Transverse colon (tissue), 4 donors: ENCODE measurements around the gene HS2ST1.

Experiments used
- POLR2A ChIP-seq: fragments of 450-650 bp; IDR thresholded peaks from one replicate; pipeline ENCODE4 v1.6.1; 2016; ENCODE audit warnings: antibody characterized with exemption, mild to moderate bottlenecking, moderate library complexity
- POLR2AphosphoS5 ChIP-seq, 3 donors: sonication (generic); formaldehyde crosslinking; IDR thresholded peaks; one replicate each; pipeline ENCODE4 v1.6.1; 2016; ENCODE audit warnings: antibody characterized with exemption in 3 of 3
- TF ChIP-seq, protein P1 (sequence below), 5 experiments: fragments of 200-600 bp in 3 of 5; fragments of 450-650 bp in 2 of 5; sonication (generic) in 3 of 5; IDR thresholded peaks; 1 replicate in 2 of 5; 2 replicates in 3 of 5; pipeline ENCODE4 v1.5.1; 2016 to 2017; ENCODE audit warnings: antibody characterized with exemption in 5 of 5, inconsistent platforms in 3 of 5, mild to moderate bottlenecking in 2 of 5, moderate library complexity in 1 of 5

DNA sequence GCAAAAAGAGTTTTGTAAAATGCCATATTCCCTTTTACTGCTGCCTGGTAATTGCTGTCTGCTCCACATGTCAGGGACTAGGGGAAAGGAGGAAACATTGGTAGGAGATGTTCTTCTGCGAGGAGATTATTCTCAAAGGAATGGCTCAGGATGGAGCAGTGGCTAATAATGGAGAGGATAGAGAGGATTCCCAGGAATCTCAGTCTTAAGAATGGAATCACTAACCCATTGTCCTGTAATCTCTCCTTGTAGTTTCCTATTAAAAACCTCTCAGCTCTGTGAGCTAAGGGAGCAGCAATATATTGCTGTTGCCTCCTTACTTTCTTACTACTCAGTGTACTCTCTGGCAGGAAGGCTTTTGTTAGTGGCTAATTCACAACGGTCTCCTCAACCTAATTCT lies 175.4 kb downstream of the HS2ST1 start:
- TF ChIP-seq, protein P1, sequence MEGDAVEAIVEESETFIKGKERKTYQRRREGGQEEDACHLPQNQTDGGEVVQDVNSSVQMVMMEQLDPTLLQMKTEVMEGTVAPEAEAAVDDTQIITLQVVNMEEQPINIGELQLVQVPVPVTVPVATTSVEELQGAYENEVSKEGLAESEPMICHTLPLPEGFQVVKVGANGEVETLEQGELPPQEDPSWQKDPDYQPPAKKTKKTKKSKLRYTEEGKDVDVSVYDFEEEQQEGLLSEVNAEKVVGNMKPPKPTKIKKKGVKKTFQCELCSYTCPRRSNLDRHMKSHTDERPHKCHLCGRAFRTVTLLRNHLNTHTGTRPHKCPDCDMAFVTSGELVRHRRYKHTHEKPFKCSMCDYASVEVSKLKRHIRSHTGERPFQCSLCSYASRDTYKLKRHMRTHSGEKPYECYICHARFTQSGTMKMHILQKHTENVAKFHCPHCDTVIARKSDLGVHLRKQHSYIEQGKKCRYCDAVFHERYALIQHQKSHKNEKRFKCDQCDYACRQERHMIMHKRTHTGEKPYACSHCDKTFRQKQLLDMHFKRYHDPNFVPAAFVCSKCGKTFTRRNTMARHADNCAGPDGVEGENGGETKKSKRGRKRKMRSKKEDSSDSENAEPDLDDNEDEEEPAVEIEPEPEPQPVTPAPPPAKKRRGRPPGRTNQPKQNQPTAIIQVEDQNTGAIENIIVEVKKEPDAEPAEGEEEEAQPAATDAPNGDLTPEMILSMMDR (IDR thresholded peaks at IDR 0.05) = no peak
- TF ChIP-seq POLR2A (no peak), POLR2AphosphoS5 (IDR thresholded peaks at IDR 0.05) (no peak)
